HCEC 1CT (cell line): ENCODE measurements around the gene CCP110.
"Not testable (repeated sequence)": the region's sequence is repeated elsewhere in the genome, so short reads cannot be mapped to it uniquely, and the experiment has no call there.

Experiments used
- DNase-seq: peaks from one replicate; pipeline ENCODE4 v3.0.0-alpha.2; 2017

The CCP110 gene

DNA sequence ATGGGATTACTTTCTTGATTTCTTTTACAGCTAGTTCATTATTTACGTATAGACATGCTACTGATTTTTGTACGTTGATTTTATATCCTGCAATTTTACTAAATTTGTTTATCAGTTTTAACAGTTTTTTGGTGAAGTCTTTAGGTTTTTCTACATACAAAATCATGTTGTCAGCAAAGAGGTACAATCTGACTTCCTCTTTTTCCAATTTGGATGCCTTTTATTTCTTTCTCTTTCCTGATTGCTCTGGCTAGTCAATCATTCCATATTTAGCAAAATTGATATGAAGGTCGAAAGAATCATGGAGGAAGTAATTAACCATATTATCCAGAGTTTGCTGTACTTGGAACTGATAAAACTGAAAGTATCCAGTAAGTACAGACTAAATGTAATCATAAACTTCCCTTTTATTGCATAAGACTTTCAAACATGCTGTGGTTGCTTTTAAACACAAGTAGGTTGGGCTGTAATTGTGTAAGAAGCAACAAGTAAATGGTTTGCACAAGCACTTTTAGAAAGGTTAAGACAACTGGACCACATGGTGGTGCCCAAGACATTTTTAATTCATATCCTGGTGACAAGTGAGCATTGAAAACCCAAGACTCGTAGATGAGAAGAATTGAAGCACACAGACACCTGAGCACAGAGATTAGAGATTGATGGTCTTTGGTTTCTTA lies 10.2 kb upstream of the CCP110 start:
- no peak for DNase-seq

DNA sequence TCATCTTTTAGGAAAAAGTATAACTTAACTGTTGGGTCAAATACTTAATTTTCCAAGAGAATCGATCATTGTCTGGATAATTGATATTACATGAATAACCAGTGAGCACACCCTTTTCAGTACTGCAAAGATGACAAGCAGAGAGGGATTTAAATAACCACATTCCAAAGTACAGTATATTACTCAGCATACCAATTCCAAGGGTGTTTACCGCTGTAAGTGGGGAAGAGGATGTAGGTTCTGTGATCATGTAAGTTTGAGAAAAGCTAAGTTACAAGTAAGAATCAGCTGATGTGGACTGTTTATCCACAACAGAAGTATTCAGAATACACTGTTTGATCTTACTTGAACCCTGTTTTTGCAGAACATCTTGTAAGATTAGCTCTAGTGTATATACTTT lies 8.0 kb upstream of the CCP110 start:
- peak; percentile 52 for DNase-seq

DNA sequence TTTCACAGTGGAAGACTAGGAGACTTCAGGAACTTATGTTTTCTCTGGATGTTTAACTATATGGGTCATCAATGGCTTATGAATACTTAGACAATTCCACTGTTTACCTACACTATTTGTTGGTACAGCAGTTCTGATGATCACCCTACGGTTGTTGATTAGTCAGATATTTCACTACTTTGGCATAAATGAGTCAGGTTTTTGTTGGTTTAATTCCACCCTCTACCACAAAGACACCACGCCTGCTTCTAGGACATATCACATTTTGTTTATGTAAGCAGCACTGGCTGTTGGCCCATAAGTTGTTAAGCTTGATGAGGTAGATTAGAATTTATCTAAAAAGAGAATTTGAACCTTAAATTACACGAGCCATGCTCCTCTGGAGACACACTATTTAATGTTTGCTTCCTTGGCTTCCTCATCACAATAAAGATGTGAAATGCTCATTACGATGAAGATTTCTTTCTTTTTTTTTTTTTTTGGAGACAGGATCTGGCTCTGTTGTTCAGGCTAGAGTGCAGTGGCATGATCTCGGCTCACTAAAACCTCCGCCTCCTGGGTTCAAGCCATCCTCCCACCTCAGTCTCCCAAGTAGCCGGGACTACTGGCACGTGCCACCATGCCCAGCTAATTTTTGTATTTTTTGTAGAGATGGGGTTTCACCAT lies 6.2 kb upstream of the CCP110 start:
- peak; percentile 77 for DNase-seq

DNA sequence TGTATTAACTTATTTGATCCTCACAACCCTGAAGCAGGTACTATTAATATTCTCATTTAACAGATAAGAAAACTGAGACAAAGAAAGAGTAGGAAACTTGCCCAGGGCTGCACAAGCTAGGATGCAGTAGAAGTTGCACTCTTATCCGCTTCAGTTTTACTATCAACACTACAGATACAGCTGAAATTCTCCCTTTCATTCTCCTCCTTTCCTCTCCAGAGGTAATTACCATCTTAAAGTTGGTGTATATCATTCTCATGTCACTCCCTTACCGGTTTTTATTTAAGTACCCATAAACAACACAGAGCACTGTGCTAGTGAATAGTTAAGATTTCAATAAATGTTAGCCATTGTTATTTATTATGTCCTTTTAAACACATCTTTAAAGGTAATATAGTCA lies 5.4 kb upstream of the CCP110 start:
- no peak for DNase-seq

DNA sequence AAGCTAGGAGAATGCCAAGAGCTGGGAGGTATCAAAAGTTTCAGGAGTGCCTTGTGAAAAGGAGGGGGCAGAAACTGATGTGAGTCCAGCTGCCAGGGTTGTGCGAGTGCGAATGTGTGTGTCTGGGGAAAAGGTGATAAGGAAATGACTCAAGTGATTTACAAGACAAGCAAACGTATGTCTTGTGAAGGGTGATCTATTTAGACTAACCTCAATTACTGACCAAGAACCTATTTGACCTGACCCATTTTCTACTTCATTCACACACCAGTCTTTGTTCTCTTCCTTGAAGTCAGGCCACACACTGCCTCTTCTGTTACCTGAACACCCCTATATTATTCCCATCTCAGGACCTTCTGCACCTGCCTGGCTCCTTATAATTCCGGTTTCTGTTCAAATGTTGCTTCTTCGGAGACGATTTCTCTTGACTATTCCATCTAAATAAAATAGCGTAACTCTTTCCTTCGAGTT lies 2.8 kb upstream of the CCP110 start:
- peak; percentile 7 for DNase-seq

DNA sequence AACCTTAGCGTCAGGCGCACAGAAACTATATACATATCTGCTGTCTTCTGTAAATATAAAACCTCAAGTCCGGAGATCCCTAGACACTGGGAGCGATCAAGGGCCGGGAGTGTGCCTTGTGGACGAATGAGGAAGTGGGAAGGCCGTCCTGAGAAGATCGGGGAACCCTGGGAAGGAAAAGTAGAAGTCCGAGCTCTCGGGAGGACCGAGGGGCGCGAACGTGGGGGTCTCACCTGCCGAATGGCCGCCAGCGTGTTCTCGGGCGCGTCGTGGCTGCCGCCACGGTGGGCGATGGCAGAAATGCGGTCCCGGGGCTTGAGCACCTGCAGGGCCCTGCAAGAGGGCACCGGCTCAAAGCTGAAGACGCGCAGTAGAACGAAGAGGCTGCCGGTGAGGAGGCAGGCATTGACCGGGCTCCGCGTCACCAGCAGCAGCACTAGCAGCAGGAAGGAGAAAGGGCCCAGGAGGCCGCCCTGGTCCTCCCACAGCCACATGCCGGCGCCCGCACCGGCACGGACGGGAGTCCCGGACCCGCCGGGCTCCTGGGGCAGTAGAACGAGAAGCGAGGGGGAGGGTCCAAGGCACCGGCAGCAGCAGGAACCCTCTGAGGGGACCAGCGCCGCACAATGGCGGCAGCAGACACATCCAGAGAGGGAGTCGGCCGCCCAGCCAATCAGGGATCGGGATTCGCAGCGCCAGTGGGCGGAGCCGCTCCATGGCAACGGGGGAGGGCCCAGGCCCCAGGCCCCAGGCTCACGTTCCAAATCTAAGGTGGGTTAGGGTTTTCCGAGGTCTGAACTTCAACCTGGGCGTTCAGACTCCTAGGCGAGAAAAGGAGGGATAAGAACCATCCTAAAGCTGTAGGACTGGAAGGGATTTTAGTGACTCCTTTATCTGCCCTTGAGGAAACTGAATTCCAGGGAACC lies 2.0 kb upstream of the CCP110 start, which contains the start of gene GDE1:
GDE1 (minus strand) TSS at position 628 of the 926 bp plus-strand sequence; CDS start at position 494, 134 bp downstream.
- DNase-seq = peak; percentile 83

DNA sequence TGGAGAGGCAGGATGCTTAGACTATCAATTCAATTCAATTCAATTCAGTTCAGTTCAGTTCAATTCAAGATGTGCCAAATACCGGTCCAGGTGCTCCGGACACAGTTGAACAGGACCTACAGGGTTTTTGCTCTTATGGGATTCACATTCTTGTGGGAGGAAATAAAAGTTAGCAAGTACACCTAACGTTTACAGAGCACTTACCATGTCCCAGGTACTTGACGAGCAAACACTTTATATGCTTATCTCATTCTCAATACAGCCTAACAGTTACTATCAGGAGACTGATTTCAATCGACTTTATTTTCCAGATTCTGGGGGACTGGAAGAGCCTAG lies 1.4 kb upstream of the CCP110 start:
- no peak for DNase-seq

DNA sequence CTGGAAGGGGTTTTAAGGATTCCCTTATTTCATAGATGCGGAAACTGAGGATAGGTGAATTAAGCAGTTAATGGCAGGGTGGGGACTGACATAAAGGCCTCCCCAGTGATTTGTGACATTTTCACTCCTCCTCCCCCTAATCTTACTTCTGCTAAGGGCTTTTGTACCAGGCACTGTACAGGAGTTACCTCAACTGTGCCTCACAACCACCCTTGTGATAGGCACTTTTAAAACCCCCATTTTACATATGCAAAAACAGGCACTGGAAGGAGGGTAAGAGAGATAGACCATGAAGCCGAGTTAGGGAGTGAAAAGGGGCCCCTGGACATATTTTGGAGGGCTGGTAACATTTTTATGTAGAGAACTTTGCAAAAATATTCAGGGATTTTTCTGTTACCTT lies 982 bp upstream of the CCP110 start:
- DNase-seq = no peak

DNA sequence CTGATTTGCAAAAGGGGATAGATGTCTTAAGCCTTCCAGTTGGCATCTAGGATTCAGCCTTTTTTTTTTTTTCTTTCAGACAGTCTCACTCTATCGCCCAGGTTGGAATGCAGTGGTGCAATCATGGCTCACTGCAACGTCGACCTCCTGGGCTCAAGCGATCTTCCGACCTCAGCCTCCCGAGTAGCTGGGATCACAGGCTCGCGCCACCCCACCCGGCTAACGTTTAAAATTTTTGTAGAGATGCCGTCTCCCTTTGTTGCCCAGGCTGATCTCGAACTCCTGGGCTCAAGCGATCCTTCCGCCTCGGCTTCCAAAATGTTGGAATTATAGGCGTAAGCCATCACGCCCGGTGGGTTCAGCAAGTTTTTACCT lies 571 bp upstream of the CCP110 start:
- DNase-seq = no peak

DNA sequence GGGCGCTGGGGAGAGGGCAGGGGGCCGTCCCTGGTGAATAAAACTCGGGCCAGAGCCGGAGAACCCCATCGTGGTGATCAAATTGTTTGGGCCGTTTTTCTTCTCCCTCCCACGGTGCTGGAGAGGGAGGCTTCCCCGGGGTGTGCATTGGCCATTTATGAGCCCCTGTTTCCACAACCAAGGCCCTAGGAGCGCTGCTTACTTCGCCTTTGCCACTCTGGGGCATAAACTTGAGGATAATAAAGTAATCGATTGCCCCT lies 544 bp downstream of the CCP110 start:
- no peak for DNase-seq

DNA sequence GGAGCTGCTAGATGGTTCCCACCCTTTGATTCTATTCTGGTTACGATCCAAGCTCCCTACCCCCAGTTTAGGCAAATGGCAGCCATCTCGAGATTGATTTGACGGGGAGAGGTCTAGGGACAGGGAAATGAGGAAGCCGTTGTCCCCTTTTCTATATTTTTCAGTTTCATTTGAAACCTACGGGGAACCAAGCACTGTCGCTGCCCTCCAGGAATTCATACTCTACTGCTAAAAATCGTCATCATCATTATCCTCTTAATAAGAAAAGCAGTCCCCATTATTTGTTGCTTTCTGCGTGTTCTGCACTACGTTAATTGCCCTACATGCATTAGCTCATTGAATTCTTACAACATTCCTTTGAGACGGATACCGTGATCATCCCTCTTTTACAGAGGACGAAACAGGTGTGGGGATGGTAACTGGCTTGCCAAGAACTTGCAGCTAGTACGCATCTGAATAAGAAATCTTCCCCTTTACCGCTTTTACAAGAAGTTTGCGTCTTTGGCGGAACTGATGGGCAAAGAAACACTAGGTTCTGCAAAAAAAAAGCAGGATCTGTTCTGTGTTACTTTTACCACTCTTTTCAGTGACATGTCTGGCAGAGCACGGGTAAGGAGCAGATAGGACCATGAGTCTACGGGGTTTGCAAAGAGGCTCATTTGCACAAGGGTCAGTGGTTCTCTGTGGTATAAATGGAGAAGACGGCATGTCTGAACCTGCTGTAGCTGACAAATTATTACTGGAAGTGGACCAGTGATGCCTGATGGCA lies 1.1 kb downstream of the CCP110 start:
- DNase-seq = no peak

DNA sequence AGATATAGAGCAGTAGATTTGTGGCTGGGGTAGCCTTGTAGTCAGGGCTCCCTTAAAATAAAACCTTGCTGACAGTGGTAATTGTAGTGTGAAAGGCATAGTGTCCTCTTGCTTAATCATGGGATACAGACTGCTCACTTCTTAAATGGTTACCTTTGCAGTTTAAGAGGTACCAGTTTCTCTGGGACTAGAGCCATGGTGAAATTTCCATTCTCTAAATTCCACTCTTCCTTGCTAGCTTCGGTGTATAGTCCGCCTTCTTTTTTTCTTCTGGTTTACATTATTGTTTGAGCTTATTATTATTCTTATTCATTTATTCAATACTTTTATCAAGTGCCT lies 1.6 kb downstream of the CCP110 start:
- no peak for DNase-seq

DNA sequence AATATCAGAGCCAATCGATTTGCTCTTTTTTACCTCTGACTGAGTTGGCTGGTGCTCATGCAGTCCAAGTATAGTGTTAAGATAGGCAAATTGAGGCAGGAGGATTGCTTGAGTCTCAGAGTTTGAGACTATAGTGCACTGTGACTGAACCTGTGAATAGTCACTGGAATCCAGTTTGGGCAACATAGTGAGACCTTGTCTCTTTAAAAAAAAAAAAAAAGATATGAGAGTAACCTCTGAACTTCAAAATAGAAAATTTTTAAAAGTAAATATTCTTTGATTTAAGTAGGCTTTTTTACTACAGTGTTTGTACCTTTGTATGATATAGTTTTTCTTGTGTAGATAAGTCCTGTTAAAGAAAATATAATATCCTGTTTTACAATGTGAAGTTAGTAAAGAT lies 3.4 kb downstream of the CCP110 start:
- no peak for DNase-seq

DNA sequence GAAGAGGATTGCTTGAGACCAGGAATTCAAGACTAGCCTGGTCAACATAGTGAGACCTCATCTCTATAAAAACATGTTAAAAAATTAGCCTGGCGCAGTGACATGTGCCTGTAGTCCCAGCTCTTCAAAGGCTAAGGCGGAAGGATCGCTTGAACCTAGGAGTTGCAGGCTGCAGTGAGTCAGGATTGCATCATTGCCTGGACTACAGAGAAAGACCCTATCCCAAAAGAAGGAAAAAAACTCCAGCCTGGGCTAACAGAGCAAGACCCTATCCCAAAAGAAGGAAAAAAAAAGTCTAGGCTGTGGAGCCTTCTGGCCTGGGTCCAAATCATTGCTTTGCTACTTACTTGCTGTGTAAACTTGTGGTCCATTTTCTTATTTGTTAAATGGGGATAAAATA lies 4.9 kb downstream of the CCP110 start:
- no peak for DNase-seq

DNA sequence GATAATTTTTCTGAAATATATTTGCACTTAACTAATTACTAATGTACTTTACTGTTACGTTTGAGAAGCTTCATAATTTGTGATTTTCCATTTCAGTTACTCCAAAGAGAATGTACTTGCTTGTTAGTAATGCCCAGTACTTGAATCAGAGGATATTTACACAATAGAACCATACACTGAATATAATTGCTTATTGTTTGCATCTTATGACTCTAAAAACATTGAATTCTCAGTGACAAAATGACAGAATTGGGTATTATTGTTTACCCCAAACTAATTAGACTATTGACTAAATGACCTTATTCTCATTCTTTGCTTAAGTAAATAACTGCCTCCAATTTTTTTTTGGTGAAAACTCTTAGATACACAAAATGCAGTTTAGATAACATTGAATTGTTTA lies 8.9 kb downstream of the CCP110 start:
- DNase-seq = no peak

DNA sequence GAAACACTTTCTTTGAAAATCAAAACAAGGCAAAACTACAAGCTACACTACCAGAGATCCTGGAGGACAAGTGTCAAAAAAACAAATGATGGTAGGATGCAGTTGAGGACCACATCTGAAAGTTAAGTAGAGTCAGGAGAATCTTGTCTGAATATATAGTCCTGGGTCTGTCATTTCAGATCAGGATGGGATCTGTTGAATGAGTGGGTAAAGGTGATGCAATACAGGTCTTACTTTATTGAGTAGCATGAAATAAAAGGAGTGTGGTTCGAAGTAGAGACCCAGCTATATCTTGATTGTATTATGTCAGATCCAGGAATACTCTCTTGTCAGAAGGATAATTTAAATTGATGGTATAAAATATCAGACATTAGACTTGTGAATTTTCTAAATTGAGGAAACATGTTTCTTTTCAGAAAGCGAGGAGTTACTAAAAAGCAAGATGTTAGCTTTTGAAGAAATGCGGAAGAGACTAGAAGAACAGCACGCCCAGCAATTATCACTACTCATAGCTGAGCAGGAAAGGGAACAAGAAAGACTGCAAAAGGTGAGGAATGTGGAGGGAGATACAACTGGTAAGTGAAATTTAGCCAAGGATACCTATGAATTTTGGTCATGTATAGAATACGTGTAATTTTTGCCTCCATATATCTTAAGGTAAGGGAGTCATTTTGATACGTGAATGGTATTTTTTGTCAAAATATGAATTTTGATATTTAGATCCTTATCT lies 16.7 kb downstream of the CCP110 start:
- DNase-seq = no peak

DNA sequence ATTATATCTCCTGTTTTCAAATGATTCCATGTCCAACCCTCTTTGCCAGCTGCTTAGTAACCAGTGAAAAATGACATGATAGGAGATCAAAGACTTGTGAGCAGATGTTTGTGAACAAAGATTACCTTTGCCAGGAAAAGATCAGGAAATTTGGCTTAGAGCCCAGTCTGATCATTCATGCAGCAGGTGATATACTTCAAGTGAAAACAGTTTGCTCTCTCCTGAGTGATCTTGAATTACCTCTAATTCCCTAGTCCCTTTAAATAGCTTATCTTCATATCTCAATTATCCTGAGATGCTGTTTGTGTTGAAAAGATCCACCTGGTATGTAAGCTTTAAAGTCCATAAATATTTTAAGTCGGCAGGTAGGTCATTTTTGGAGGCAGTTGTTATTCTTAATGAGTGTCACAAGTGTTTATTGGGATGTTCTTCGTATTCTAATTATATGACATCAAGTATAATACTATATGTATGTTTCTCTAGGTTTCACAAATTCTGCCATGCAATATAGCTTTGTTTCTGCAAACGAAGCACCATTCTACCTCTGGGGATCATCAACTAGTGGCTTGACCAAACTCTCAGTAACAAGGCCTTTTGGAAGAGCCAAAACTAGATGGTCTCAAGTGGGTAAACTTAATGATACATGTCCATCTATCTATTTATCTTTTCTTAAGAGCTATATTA lies 18.5 kb downstream of the CCP110 start:
- no peak for DNase-seq

DNA sequence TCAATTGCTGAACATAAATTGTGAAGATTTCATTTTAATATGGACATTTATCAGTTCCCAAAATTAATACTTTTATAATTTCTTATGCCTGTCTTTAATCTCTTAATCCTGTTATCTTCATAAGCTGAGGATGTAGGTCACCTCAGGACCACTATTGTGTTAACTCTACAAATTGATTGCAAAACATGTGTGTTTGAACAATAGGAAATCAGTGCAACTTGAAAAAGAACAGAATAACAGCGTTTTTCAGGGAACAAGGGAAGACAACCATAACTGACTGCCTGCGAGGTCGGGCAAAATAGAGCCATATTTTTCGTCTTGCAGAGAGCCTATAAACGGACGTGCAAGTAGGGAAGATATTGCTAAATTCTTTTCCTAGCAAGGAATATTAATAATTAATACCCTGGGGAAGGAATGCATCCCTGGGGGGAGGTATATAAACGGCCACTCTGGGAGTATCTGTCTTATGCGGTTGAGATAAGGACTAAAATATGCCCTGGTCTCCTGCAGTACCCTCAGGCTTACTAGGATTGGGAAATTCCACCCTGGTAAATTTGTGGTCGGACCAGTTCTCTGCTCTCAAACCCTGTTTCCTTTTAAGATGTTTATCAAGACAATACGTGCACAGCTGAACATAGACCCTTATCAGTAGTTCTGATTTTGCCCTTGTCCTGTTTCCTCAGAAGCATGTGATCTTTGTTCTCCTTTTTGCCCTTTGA lies 19.7 kb downstream of the CCP110 start:
- not testable (repeated sequence) for DNase-seq

DNA sequence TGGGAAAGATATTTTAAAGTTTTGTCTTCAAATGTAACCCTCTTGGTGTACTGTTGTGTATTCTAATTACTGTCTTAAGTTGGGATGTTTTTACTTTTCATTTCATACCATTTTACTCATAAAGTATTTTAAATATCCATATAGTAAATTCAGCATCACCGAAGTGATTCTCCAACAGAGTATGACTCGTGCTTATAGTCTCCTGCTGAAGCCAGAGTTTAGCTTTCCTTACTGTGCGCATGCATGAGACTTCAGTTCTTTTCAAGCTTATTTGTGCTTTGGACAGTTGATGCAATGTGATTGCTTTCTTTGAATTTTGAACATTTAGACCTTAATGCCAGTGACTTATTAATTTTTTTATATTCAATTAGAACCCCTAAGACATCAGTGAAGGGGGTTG lies 24.4 kb downstream of the CCP110 start:
- DNase-seq = no peak

DNA sequence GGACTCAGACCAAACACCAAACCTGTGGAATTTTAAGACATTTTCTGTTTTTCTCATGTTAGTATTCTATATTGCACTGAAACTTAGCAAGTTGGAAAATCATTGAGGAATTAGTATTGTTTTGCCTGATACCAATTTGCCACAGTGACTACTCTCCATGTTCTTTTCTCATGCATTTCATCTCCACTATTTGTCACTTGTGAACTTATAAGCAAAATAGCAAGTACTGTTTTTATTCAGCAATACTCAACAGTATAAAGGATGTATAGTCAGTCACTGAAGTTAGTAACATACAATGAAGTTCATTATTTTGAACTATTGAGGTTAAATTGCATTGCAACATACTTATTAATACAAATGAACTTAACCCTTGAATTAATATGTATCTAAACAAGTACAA lies 25.9 kb downstream of the CCP110 start:
- no peak for DNase-seq

DNA sequence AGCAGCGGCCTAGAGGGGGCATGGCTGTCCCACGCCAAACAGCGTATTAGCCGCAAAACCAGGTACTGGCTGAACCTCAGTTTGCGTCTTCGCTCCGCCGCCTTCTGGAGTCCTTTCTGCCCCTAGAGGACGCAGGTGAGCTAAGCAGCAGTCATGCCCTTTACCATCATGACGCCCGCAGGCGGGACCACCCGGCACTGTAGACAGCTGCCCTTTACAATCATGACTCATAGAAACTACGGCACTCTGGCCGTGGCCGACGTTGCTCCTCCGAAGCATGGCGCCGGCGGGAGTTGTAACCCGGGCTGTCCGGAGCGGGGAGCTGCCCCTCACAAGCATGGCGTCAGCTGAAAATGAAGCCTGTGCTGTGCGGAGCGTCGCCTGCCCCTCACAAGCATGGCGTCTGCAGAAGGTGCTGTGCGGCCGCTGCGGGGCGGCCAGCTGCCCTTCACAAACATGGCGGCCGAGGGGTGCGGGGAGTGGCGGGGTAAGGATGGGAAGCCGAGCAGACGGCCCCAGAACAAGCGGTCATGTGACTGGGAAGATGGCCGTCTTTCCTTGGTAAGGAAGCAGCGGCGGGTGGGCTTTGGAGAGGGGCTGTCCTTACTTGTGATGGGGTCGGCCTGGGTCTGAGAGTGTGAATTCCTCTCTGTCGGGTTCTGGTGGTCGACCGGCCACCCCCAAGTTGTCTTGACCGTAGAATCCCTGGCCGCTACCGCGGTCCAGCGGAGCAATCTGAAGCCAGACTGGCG lies 31.6 kb downstream of the CCP110 start, which contains the start of gene VPS35L:
VPS35L (plus strand) TSS at position 518 of the 752 bp plus-strand sequence; CDS start at position 545, 27 bp downstream.
- peak; percentile 98 for DNase-seq
